Endothelial cell of umbilical vein (primary cell): Measurements from ENCODE around the gene SLC38A4. TPM values are rescaled to one million over a fixed set of nuclear protein-coding genes. Genes with fewer than 3 reads are reported as not detected.
A peak's percentile ranks its signal among the peaks of the same experiment; 100 is the strongest.

Experiments used
- BruUV-seq: library from RNA; stranded (reverse); fragments of 400-500 nt; replicated peaks from 2 replicates; lab custom pipeline; 2021; lab: Mats Ljungman, UMichigan
- CTCF ChIA-PET: fragments of 300-600, 350-600 bp; sonication (Branson Sonifier 250); formaldehyde crosslinking; loops from one replicate; lab custom pipeline; 2021; ENCODE audit warnings: antibody characterized with exemption, inconsistent platforms; lab: Charles Lee
- POLR2A ChIA-PET: fragments of 300-600, 350-600 bp; sonication (Branson Sonifier 250); formaldehyde crosslinking; loops from one replicate; lab custom pipeline; 2021; ENCODE audit warnings: antibody characterized with exemption, inconsistent platforms; lab: Charles Lee
- DNase-seq: peaks from one replicate; pipeline ENCODE4 v3.0.0-alpha.2; 2011; ENCODE audit warnings: low read depth, low spot score
- FAIRE-seq: peaks from 2 replicates; lab custom pipeline; 2011; peaks lifted over from hg19 to GRCh38; lab: Jason Lieb, UNC
- H2AFZ ChIP-seq: 2 replicates; pipeline ENCODE4 v1.6.0; 2012; ENCODE audit warnings: low read depth, low read length, control low read depth, inconsistent platforms
- H3K27ac ChIP-seq: 2 replicates; pipeline ENCODE4 v1.5.1; 2011; ENCODE audit warnings: low read depth, mild to moderate bottlenecking, control low read depth, low read length, moderate library complexity; ENCODE audit not compliant: insufficient read depth
- H3K27me3 ChIP-seq, 2 experiments: 2 replicates each; pipeline versions ENCODE4 v1.6.0 to v1.6.1; 2011; ENCODE audit warnings: low read length in 2 of 2, mixed read lengths in 1 of 2; ENCODE audit not compliant: control insufficient read depth in 2 of 2, insufficient read depth in 2 of 2
- H3K36me3 ChIP-seq, 2 experiments: 2 replicates in 1 of 2; 3 replicates in 1 of 2; pipeline ENCODE4 v1.5.1; 2011; ENCODE audit warnings: low read length in 2 of 2, mild to moderate bottlenecking in 1 of 2, moderate library complexity in 1 of 2; ENCODE audit not compliant: control insufficient read depth in 2 of 2, insufficient read depth in 2 of 2; ENCODE audit errors: extremely low read depth in 1 of 2
- H3K4me1 ChIP-seq: 3 replicates; pipeline ENCODE4 v1.5.1; 2011; ENCODE audit warnings: mild to moderate bottlenecking, low read length; ENCODE audit not compliant: control insufficient read depth, insufficient read depth; ENCODE audit errors: extremely low read depth
- H3K4me2 ChIP-seq: 2 replicates; pipeline ENCODE4 v1.6.1; 2011; ENCODE audit warnings: low read length, control low read depth, mixed read lengths; ENCODE audit not compliant: insufficient read depth
- H3K4me3 ChIP-seq, 3 experiments: fragments of 200-600 bp in 1 of 3; sonication (generic), shearing (Covaris generic) in 1 of 3; replicated peaks in 1 of 3; 2 replicates each; pipeline ENCODE4 v1.5.1; 2011 to 2016; ENCODE audit warnings: control low read depth in 3 of 3, low read length in 3 of 3, mild to moderate bottlenecking in 2 of 3, inconsistent platforms in 1 of 3, low read depth in 1 of 3, moderate library complexity in 1 of 3; ENCODE audit not compliant: insufficient read depth in 1 of 3
- H3K79me2 ChIP-seq: 2 replicates; pipeline ENCODE4 v1.6.0; 2012; ENCODE audit warnings: low read length, inconsistent platforms; ENCODE audit not compliant: control insufficient read depth, insufficient read depth
- H3K9ac ChIP-seq: replicated peaks from 2 replicates; pipeline ENCODE3; 2011; ENCODE audit warnings: low read length, control low read depth; ENCODE audit not compliant: insufficient read depth; ENCODE audit errors: extremely low read depth
- H3K9me1 ChIP-seq: replicated peaks from 3 replicates; pipeline ENCODE4 v1.6.0; 2011; ENCODE audit warnings: mild to moderate bottlenecking, low read length; ENCODE audit not compliant: control insufficient read depth, insufficient read depth; ENCODE audit errors: extremely low read depth
- H3K9me3 ChIP-seq: replicated peaks from 2 replicates; pipeline ENCODE4 v1.5.1; 2012; ENCODE audit warnings: low read length, inconsistent platforms; ENCODE audit not compliant: control insufficient read depth, insufficient read depth
- H4K20me1 ChIP-seq: replicated peaks from 2 replicates; pipeline ENCODE3; 2011; ENCODE audit warnings: mild to moderate bottlenecking, low read length; ENCODE audit not compliant: control insufficient read depth, insufficient read depth; ENCODE audit errors: extremely low read depth
- EZH2 ChIP-seq: IDR thresholded peaks from 2 replicates; pipeline ENCODE4 v1.6.1; 2012; ENCODE audit warnings: borderline replicate concordance, low read depth, mild to moderate bottlenecking, moderate library complexity, low read length, inconsistent platforms; ENCODE audit not compliant: severe bottlenecking
- GATA2 ChIP-seq: IDR thresholded peaks from 2 replicates; pipeline ENCODE4 v1.7.0; 2011; ENCODE audit warnings: low read depth, mild to moderate bottlenecking, moderate library complexity, mixed read lengths, low read length; ENCODE audit not compliant: insufficient read length, insufficient read depth
- MYC ChIP-seq: IDR thresholded peaks from one replicate; pipeline ENCODE4 v1.6.1; 2011; ENCODE audit warnings: mild to moderate bottlenecking, low read depth, low read length
- POLR2A ChIP-seq: IDR thresholded peaks from 2 replicates; pipeline ENCODE4 v1.6.1; 2012; ENCODE audit warnings: low read depth, mild to moderate bottlenecking, control low read depth, low read length
- POLR2AphosphoS5 ChIP-seq: IDR thresholded peaks from 2 replicates; pipeline ENCODE4 v1.6.1; 2012; ENCODE audit warnings: low read depth, mild to moderate bottlenecking, control low read depth, low read length, moderate library complexity; ENCODE audit not compliant: insufficient read depth
- dilution Hi-C: fragments of 300-500 bp; cut with MboI; formaldehyde crosslinking; loops from one replicate; pipeline ENCODE4 v1.15.0; 2019; ENCODE audit warnings: low sequenced_read_pairs; ENCODE audit not compliant: extremely low pct_ligation_motif_present
- intact Hi-C: fragments of 100-400 bp; cut with micrococcal nuclease; formaldehyde crosslinking; loops from one replicate; pipeline ENCODE4 v1.10.0; 2022
- polyA plus RNA-seq, 4 experiments: library from polyadenylated mRNA; depleted of rRNA in 3 of 4; stranded (reverse) in 3 of 4; unstranded in 1 of 4; fragments of >200 nt; gene quantifications; 2 replicates each; pipeline versions ENCODE4 v1.2.1 to v1.2.3, GENCODE V29; 2011 to 2012; ENCODE audit warnings: missing spikeins in 1 of 4
- total RNA-seq: library from RNA; stranded (reverse); gene quantifications from 2 replicates; pipeline ENCODE4 v1.2.3, GENCODE V29; 2021
- TF ChIP-seq, protein P1 (sequence below), 2 donors: IDR thresholded peaks; 1 replicate in 1 of 2; 2 replicates in 1 of 2; pipeline ENCODE4 v1.5.1; 2011; ENCODE audit warnings: low read length in 2 of 2, mild to moderate bottlenecking in 2 of 2, moderate library complexity in 2 of 2, control low read depth in 1 of 2, inconsistent platforms in 1 of 2, low read depth in 1 of 2; ENCODE audit not compliant: insufficient read depth in 1 of 2; ENCODE audit errors: extremely low read depth in 1 of 2
- TF ChIP-seq, protein P2 (sequence below): IDR thresholded peaks from 2 replicates; pipeline ENCODE4 v1.6.1; 2011; ENCODE audit not compliant: insufficient read depth, insufficient read length

SLC38A4 gene
- total and polyA plus RNA-seq, 2 donors (not counting 3 experiments of a cell fraction or from before 2014, with no cell fraction given) = 0.36 to 0.66 TPM

DNA sequence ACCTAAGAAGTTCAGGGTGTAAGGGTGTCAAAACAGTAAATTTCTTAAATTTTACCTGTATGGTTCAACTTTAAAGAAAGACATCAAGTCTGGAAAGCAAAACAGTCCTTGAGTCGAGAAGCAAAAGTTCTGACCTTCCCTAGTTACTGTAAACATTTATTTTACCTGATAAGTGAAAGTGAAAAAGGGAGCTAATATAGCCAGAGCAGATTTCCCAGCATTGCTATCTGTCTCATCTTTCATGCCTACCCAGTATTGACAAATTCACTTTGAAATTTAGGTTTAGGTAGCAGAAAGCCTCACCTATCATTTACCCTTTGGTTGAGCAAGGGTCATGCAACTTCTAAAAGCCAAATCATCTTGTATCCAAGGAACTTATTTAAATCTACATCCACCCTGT lies 24.5 kb downstream of the SLC38A4 start:
- no peak for FAIRE-seq
- dilution Hi-C loops (no loop called here), intact Hi-C loops (no loop called here)
- Histone ChIP-seq H3K4me2 (no peak overlapping the region), H3K4me1 (no peaks in the 10 kb centered on the region), H3K4me3 (no peak overlapping the region), H2AFZ (no peak overlapping the region), H3K27ac (no peak overlapping the region), H3K36me3 (no peaks in the 10 kb centered on the region), H3K27me3 (no peaks in the 10 kb centered on the region), H3K79me2 (no peaks in the 10 kb centered on the region), H4K20me1 (no peaks in the 10 kb centered on the region), H3K9me1 (no peaks in the 10 kb centered on the region), H3K9me3 (no peaks in the 10 kb centered on the region), H3K9ac (no peak overlapping the region)
- no TSS peak for BruUV-seq
- peak; percentile 3 for DNase-seq
- ChIA-PET CTCF (interaction anchor here (0.8 to 1.0 kb wide), 2 partner anchors 56 to 67 kb away, joined by 3 read pairs; no protein-coding TSS in a partner anchor), POLR2A (no interaction called here)
- TF ChIP-seq GATA2 = no peak
- no peak for TF ChIP-seq EZH2
- TF ChIP-seq, protein P1, sequence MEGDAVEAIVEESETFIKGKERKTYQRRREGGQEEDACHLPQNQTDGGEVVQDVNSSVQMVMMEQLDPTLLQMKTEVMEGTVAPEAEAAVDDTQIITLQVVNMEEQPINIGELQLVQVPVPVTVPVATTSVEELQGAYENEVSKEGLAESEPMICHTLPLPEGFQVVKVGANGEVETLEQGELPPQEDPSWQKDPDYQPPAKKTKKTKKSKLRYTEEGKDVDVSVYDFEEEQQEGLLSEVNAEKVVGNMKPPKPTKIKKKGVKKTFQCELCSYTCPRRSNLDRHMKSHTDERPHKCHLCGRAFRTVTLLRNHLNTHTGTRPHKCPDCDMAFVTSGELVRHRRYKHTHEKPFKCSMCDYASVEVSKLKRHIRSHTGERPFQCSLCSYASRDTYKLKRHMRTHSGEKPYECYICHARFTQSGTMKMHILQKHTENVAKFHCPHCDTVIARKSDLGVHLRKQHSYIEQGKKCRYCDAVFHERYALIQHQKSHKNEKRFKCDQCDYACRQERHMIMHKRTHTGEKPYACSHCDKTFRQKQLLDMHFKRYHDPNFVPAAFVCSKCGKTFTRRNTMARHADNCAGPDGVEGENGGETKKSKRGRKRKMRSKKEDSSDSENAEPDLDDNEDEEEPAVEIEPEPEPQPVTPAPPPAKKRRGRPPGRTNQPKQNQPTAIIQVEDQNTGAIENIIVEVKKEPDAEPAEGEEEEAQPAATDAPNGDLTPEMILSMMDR (IDR thresholded peaks at IDR 0.05; ENCODE audit: extremely low read depth in 1 of 2, insufficient read depth in 1 of 2, low read depth in 1 of 2, low read length in 2 of 2) = no peak
- TF ChIP-seq, protein P2, sequence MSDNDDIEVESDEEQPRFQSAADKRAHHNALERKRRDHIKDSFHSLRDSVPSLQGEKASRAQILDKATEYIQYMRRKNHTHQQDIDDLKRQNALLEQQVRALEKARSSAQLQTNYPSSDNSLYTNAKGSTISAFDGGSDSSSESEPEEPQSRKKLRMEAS = no peak
- TF ChIP-seq MYC = no peak
- TF ChIP-seq POLR2AphosphoS5 = no peak
- no peak for TF ChIP-seq POLR2A
